ENCODE measurements around the gene CDON. TPM values are rescaled to one million over a fixed set of nuclear protein-coding genes. Genes with fewer than 3 reads are reported as not detected.

Gene CDON
- total and polyA plus RNA-seq, 4 experiments from 2014 or later: 0.03 to 3.1 (median 1.6) TPM

GRCh38 chr11:125956391-125957134 lies 106.1 kb downstream of the CDON start:
- no peak overlapping the region for H3K4me3 Mint-ChIP-seq
- H3K27ac ChIP-seq (ENCODE audit: low read depth, low read length): no peak overlapping the region
- no peaks in the 10 kb centered on the region for H3K36me3 Mint-ChIP-seq
- no peaks in the 10 kb centered on the region for H3K27me3 ChIP-seq (ENCODE audit: insufficient read depth, low read length)
- H3K4me1 ChIP-seq (ENCODE audit: insufficient read depth, low read length): no peaks in the 10 kb centered on the region
- no peaks in the 10 kb centered on the region for H3K27me3 Mint-ChIP-seq
- POLR2A ChIA-PET (ENCODE audit: partially characterized antibody): no interaction called here
- H3K4me1 Mint-ChIP-seq: peaks cover 3 to 6% (median 4%) of the 10 kb centered on the region in 4 donors
- H3K9me3 Mint-ChIP-seq: no peaks in the 10 kb centered on the region
- no peaks in the 10 kb centered on the region for H3K9me3 ChIP-seq (ENCODE audit: control insufficient read depth in 1 of 2, low read length in 2 of 2)
- no peak overlapping the region for H3K27ac Mint-ChIP-seq
- no peak for DNase-seq
- CTCF ChIA-PET (ENCODE audit: partially characterized antibody): interaction anchor here (1.2 kb wide), 1 partner anchor 20 kb away, joined by 3 read pairs; no protein-coding TSS in a partner anchor
- no peaks in the 10 kb centered on the region for H3K36me3 ChIP-seq (ENCODE audit: insufficient read depth, low read length)
- intact Hi-C loops (cut with micrococcal nuclease): no loop called here
- H3K4me3 ChIP-seq (ENCODE audit: low read length in 2 of 2): no peak overlapping the region

- Mint-ChIP-seq H3K27me3 (peaks cover 2 to 3% of the 10 kb centered on the region in 2 donors), H3K27ac (no peak overlapping the region), H3K4me1 (peaks cover 3 to 6% (median 4%) of the 10 kb centered on the region in 4 donors), H3K36me3 (no peaks in the 10 kb centered on the region), H3K4me3 (no peak overlapping the region), H3K9me3 (no peaks in the 10 kb centered on the region)
- no peaks in the 10 kb centered on the region for H3K9me3 ChIP-seq (ENCODE audit: control insufficient read depth in 1 of 2, low read length in 2 of 2)
- H3K27ac ChIP-seq (ENCODE audit: low read depth, low read length): no peak overlapping the region
- no peak for DNase-seq
- POLR2A ChIA-PET (ENCODE audit: partially characterized antibody): no interaction called here
- intact Hi-C loops (cut with micrococcal nuclease): no loop called here
- no peaks in the 10 kb centered on the region for H3K36me3 ChIP-seq (ENCODE audit: insufficient read depth, low read length)
- no peaks in the 10 kb centered on the region for H3K4me1 ChIP-seq (ENCODE audit: insufficient read depth, low read length)
- H3K4me3 ChIP-seq (ENCODE audit: low read length in 2 of 2): no peak overlapping the region
- CTCF ChIA-PET (ENCODE audit: partially characterized antibody): no interaction called here
- no peaks in the 10 kb centered on the region for H3K27me3 ChIP-seq (ENCODE audit: insufficient read depth, low read length)
These were observed 106.8 kb downstream of the CDON start for GRCh38 chr11:125955856-125956255.

GRCh38 chr11:125954945-125955640 lies 107.6 kb downstream of the CDON start:
- H3K27me3 Mint-ChIP-seq: peaks cover 2 to 3% of the 10 kb centered on the region in 2 donors
- CTCF ChIA-PET (ENCODE audit: partially characterized antibody): no interaction called here
- H3K27ac Mint-ChIP-seq: no peak overlapping the region
- Histone ChIP-seq H3K9me3 (ENCODE audit: control insufficient read depth in 1 of 2, low read length in 2 of 2) (no peaks in the 10 kb centered on the region), H3K27me3 (ENCODE audit: insufficient read depth, low read length) (no peaks in the 10 kb centered on the region), H3K27ac (ENCODE audit: low read depth, low read length) (no peak overlapping the region), H3K4me1 (ENCODE audit: insufficient read depth, low read length) (no peaks in the 10 kb centered on the region), H3K4me3 (ENCODE audit: low read length in 2 of 2) (no peak overlapping the region), H3K36me3 (ENCODE audit: insufficient read depth, low read length) (no peaks in the 10 kb centered on the region)
- DNase-seq: no peak
- intact Hi-C loops (cut with micrococcal nuclease): no loop called here
- H3K4me3 Mint-ChIP-seq: no peak overlapping the region
- H3K9me3 Mint-ChIP-seq: no peaks in the 10 kb centered on the region
- peaks cover 3 to 6% (median 4%) of the 10 kb centered on the region in 4 donors for H3K4me1 Mint-ChIP-seq
- H3K36me3 Mint-ChIP-seq: no peaks in the 10 kb centered on the region
- POLR2A ChIA-PET (ENCODE audit: partially characterized antibody): no interaction called here

GRCh38 chr11:125954123-125954944 lies 108.3 kb downstream of the CDON start:
- CTCF ChIA-PET (ENCODE audit: partially characterized antibody): interaction anchor here (1.3 kb wide), 1 partner anchor 11 kb away, joined by 3 read pairs; no protein-coding TSS in a partner anchor
- POLR2A ChIA-PET (ENCODE audit: partially characterized antibody): no interaction called here
- peaks cover 2 to 3% of the 10 kb centered on the region in 2 donors for H3K27me3 Mint-ChIP-seq

GRCh38 chr11:125953401-125953935 lies 109.2 kb downstream of the CDON start:
- CTCF ChIA-PET (ENCODE audit: partially characterized antibody): interaction anchor here (1.3 kb wide), 1 partner anchor 10 kb away, joined by 3 read pairs; no protein-coding TSS in a partner anchor

More at GRCh38 chr11:125954123-125954944, 108.3 kb downstream of the CDON start:
- DNase-seq: no peak
- intact Hi-C loops (cut with micrococcal nuclease): no loop called here
- H3K9me3 Mint-ChIP-seq: no peaks in the 10 kb centered on the region
- Histone ChIP-seq H3K27me3 (ENCODE audit: insufficient read depth, low read length) (no peaks in the 10 kb centered on the region), H3K4me3 (ENCODE audit: low read length in 2 of 2) (no peak overlapping the region), H3K4me1 (ENCODE audit: insufficient read depth, low read length) (no peaks in the 10 kb centered on the region), H3K9me3 (ENCODE audit: control insufficient read depth in 1 of 2, low read length in 2 of 2) (no peaks in the 10 kb centered on the region), H3K36me3 (ENCODE audit: insufficient read depth, low read length) (no peaks in the 10 kb centered on the region), H3K27ac (ENCODE audit: low read depth, low read length) (no peak overlapping the region)
- H3K36me3 Mint-ChIP-seq: no peaks in the 10 kb centered on the region
- no peak overlapping the region for H3K27ac Mint-ChIP-seq
- H3K4me1 Mint-ChIP-seq: peaks cover 3 to 6% (median 4%) of the 10 kb centered on the region in 4 donors
- H3K4me3 Mint-ChIP-seq: no peak overlapping the region

GRCh38 chr11:125952973-125953372 lies 109.7 kb downstream of the CDON start:
- Mint-ChIP-seq H3K4me3 (no peak overlapping the region), H3K27me3 (peaks cover 2 to 3% of the 10 kb centered on the region in 2 donors), H3K9me3 (no peaks in the 10 kb centered on the region), H3K36me3 (no peaks in the 10 kb centered on the region), H3K4me1 (peaks cover 3 to 6% (median 4%) of the 10 kb centered on the region in 4 donors), H3K27ac (no peak overlapping the region)
- intact Hi-C loops (cut with micrococcal nuclease): no loop called here
- ChIA-PET POLR2A (ENCODE audit: partially characterized antibody) (no interaction called here), CTCF (ENCODE audit: partially characterized antibody) (interaction anchor here (1.3 kb wide), 1 partner anchor 10 kb away, joined by 3 read pairs; no protein-coding TSS in a partner anchor)
- Histone ChIP-seq H3K27me3 (ENCODE audit: insufficient read depth, low read length) (no peaks in the 10 kb centered on the region), H3K36me3 (ENCODE audit: insufficient read depth, low read length) (no peaks in the 10 kb centered on the region), H3K27ac (ENCODE audit: low read depth, low read length) (no peak overlapping the region), H3K9me3 (ENCODE audit: control insufficient read depth in 1 of 2, low read length in 2 of 2) (no peaks in the 10 kb centered on the region), H3K4me3 (ENCODE audit: low read length in 2 of 2) (no peak overlapping the region), H3K4me1 (ENCODE audit: insufficient read depth, low read length) (no peaks in the 10 kb centered on the region)
- DNase-seq: no peak

More at GRCh38 chr11:125953401-125953935, 109.2 kb downstream of the CDON start:
- Mint-ChIP-seq H3K4me1 (peaks cover 3 to 6% (median 4%) of the 10 kb centered on the region in 4 donors), H3K27ac (no peak overlapping the region), H3K36me3 (no peaks in the 10 kb centered on the region), H3K4me3 (no peak overlapping the region), H3K27me3 (peaks cover 2 to 3% of the 10 kb centered on the region in 2 donors), H3K9me3 (no peaks in the 10 kb centered on the region)
- intact Hi-C loops (cut with micrococcal nuclease): no loop called here
- POLR2A ChIA-PET (ENCODE audit: partially characterized antibody): no interaction called here
- Histone ChIP-seq H3K36me3 (ENCODE audit: insufficient read depth, low read length) (no peaks in the 10 kb centered on the region), H3K27me3 (ENCODE audit: insufficient read depth, low read length) (no peaks in the 10 kb centered on the region), H3K4me1 (ENCODE audit: insufficient read depth, low read length) (no peaks in the 10 kb centered on the region), H3K27ac (ENCODE audit: low read depth, low read length) (no peak overlapping the region), H3K4me3 (ENCODE audit: low read length in 2 of 2) (no peak overlapping the region), H3K9me3 (ENCODE audit: control insufficient read depth in 1 of 2, low read length in 2 of 2) (no peaks in the 10 kb centered on the region)
- DNase-seq: no peak
